Ureter (tissue), 1 donor: ENCODE results near the gene TBC1D32. TPM values are rescaled to one million over a fixed set of nuclear protein-coding genes. Genes with fewer than 3 reads are reported as not detected.
"Not testable (repeated sequence)": the region's sequence is repeated elsewhere in the genome, so short reads cannot be mapped to it uniquely, and the experiment has no call there.

Source experiments
- DNase-seq: peaks from one replicate; pipeline ENCODE4 v3.0.0-alpha.2; 2020; ENCODE audit warnings: low spot score
- total RNA-seq: library from RNA; stranded (reverse); gene quantifications from one replicate; pipeline ENCODE4 v1.2.4, GENCODE V29; 2023
- donor health status: DM: yes; HTN: yes; CAD: no.

TBC1D32 gene
- total RNA-seq, 1 donor from 2014 or later, result 23.2 TPM

- DNase-seq, result no peak
These were observed 117.4 kb downstream of the TBC1D32 start for GRCh38 chr6:121216928-121217327.

- not testable (repeated sequence) for DNase-seq
These were observed 120.9 kb downstream of the TBC1D32 start for GRCh38 chr6:121213341-121213740.

- no peak for DNase-seq
These were observed 123.3 kb downstream of the TBC1D32 start for GRCh38 chr6:121210943-121211342.

- DNase-seq, result no peak
These were observed 128.7 kb downstream of the TBC1D32 start for GRCh38 chr6:121205569-121205968.

- DNase-seq, result no peak
These were observed 133.2 kb downstream of the TBC1D32 start for GRCh38 chr6:121201105-121201504.

GRCh38 chr6:121196042-121196441, 138.2 kb downstream of the TBC1D32 start:
- DNase-seq, result not testable (repeated sequence)

GRCh38 chr6:121190122-121190521, 144.2 kb downstream of the TBC1D32 start:
- DNase-seq, result no peak

GRCh38 chr6:121188356-121188755, 145.9 kb downstream of the TBC1D32 start:
- DNase-seq, result no peak

- DNase-seq, result no peak
These were observed 146.5 kb downstream of the TBC1D32 start for GRCh38 chr6:121187833-121188200.

- no peak for DNase-seq
These were observed 147.0 kb downstream of the TBC1D32 start for GRCh38 chr6:121187200-121187832.

- no peak for DNase-seq
These were observed 150.5 kb downstream of the TBC1D32 start for GRCh38 chr6:121183742-121184141.

- DNase-seq, result no peak
These were observed 158.5 kb downstream of the TBC1D32 start for GRCh38 chr6:121175827-121176226.

GRCh38 chr6:121172451-121172850, 161.8 kb downstream of the TBC1D32 start:
- DNase-seq, result not testable (repeated sequence)

- no peak for DNase-seq
These were observed 162.4 kb downstream of the TBC1D32 start for GRCh38 chr6:121171879-121172278.

GRCh38 chr6:121161886-121162285, 172.4 kb downstream of the TBC1D32 start:
- DNase-seq, result no peak

- no peak for DNase-seq
These were observed 174.0 kb downstream of the TBC1D32 start for GRCh38 chr6:121160276-121160675.

GRCh38 chr6:121158891-121159290, 175.4 kb downstream of the TBC1D32 start:
- DNase-seq, result no peak

GRCh38 chr6:121158438-121158837, 175.8 kb downstream of the TBC1D32 start:
- no peak for DNase-seq

- DNase-seq, result no peak
These were observed 176.4 kb downstream of the TBC1D32 start for GRCh38 chr6:121157906-121158305.

GRCh38 chr6:121143476-121143875, 190.8 kb downstream of the TBC1D32 start:
- no peak for DNase-seq

GRCh38 chr6:121142093-121142492, 192.2 kb downstream of the TBC1D32 start:
- DNase-seq, result no peak

GRCh38 chr6:121135425-121135824, 198.9 kb downstream of the TBC1D32 start:
- no peak for DNase-seq

GRCh38 chr6:121134922-121135321, 199.4 kb downstream of the TBC1D32 start:
- no peak for DNase-seq

GRCh38 chr6:121124600-121124999, 209.7 kb downstream of the TBC1D32 start:
- no peak for DNase-seq
